Vagina (tissue), 2 donors: ENCODE measurements around the gene CAPN15.

ENCODE experiments used
- POLR2A ChIP-seq, 2 donors: fragments of 450-650 bp; IDR thresholded peaks; one replicate each; pipeline ENCODE4 v1.6.1; 2017; ENCODE audit warnings: antibody characterized with exemption in 2 of 2, mild to moderate bottlenecking in 2 of 2, moderate library complexity in 2 of 2
- POLR2AphosphoS5 ChIP-seq, 2 donors: sonication (generic); formaldehyde crosslinking; IDR thresholded peaks; one replicate each; pipeline ENCODE4 v1.9.0; 2017; ENCODE audit warnings: antibody characterized with exemption in 2 of 2, mild to moderate bottlenecking in 2 of 2, low read depth in 1 of 2; ENCODE audit not compliant: insufficient read depth in 1 of 2

GRCh38 chr16:543301-544164, 16.0 kb downstream of the CAPN15 start:
- TF ChIP-seq POLR2AphosphoS5 (IDR thresholded peaks at IDR 0.05; ENCODE audit: insufficient read depth in 1 of 2, low read depth in 1 of 2) (no peak), POLR2A (IDR thresholded peaks at IDR 0.05) (no peak)
